Placental pericyte (primary cell): Measurements from ENCODE around the gene SCARB2. TPM values are rescaled to one million over a fixed set of nuclear protein-coding genes. Genes with fewer than 3 reads are reported as not detected.

ENCODE experiments used
- total RNA-seq: library from RNA; depleted of rRNA; stranded (reverse); fragments of >200 nt; gene quantifications from 2 replicates; pipeline ENCODE4 v1.2.3, GENCODE V29; 2012

The SCARB2 gene, protein sequence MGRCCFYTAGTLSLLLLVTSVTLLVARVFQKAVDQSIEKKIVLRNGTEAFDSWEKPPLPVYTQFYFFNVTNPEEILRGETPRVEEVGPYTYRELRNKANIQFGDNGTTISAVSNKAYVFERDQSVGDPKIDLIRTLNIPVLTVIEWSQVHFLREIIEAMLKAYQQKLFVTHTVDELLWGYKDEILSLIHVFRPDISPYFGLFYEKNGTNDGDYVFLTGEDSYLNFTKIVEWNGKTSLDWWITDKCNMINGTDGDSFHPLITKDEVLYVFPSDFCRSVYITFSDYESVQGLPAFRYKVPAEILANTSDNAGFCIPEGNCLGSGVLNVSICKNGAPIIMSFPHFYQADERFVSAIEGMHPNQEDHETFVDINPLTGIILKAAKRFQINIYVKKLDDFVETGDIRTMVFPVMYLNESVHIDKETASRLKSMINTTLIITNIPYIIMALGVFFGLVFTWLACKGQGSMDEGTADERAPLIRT
- total RNA-seq: 144 and 152 TPM in 2 replicates

GRCh38 chr4:76213415-76214176 lies at the start of gene SCARB2:
Gene SCARB2 (minus strand): TSS chr4:76213824. CDS start chr4:76213543, 281 bp downstream.

GRCh38 chr4:76251441-76252270 lies 38.0 kb upstream of the SCARB2 start, which contains the start of gene FAM47E:
Gene FAM47E (plus strand): TSS chr4:76251721. CDS start chr4:76251747, 26 bp downstream.

GRCh38 chr4:76148142-76148865 lies 65.3 kb downstream of the SCARB2 start, which contains the start of gene NUP54:
Gene NUP54 (minus strand): TSS chr4:76148397. CDS start chr4:76148374, 23 bp downstream.

Other genes starting within 250 kb of the SCARB2 start
- gene SDAD1, start 222.9 kb downstream of the SCARB2 start, total RNA-seq: 47.3 and 50.5 TPM in 2 replicates
- gene CXCL9, start 206.3 kb downstream of the SCARB2 start, total RNA-seq: under 0.01 TPM in 1 of 2 replicates, not detected in the other
- gene CXCL10, start 190.3 kb downstream of the SCARB2 start, total RNA-seq: 0.43 TPM in 1 of 2 replicates, not detected in the other
- 0.14 TPM in 1 of 2 replicates, not detected in the other for gene CXCL11, start 177.8 kb downstream of the SCARB2 start, total RNA-seq
- gene ART3, start 139.1 kb downstream of the SCARB2 start, total RNA-seq: not detected in 2 replicates
- gene NUP54, start 65.4 kb downstream of the SCARB2 start, total RNA-seq: 30.9 and 70.4 TPM in 2 replicates
- gene FAM47E, start 37.9 kb upstream of the SCARB2 start, total RNA-seq: not detected in 2 replicates
- 2.6 and 4.0 TPM in 2 replicates for gene STBD1, start 92.9 kb upstream of the SCARB2 start, total RNA-seq
- 0.22 TPM in 1 of 2 replicates, not detected in the other for gene CCDC158, start 207.3 kb upstream of the SCARB2 start, total RNA-seq
- gene SHROOM3, start 221.4 kb upstream of the SCARB2 start, total RNA-seq: 7.9 and 42.5 TPM in 2 replicates